SH-SY5Y (cell line): ENCODE measurements around the gene GRK4.

Experiments
- GATA2 ChIP-seq: IDR thresholded peaks from 2 replicates; pipeline ENCODE4 v1.6.1; 2011; ENCODE audit warnings: mild to moderate bottlenecking, low read depth, low read length
- GATA3 ChIP-seq: IDR thresholded peaks from 2 replicates; pipeline ENCODE4 v1.6.1; 2011; ENCODE audit warnings: low read depth, mild to moderate bottlenecking, low read length, moderate library complexity

GRK4 gene

DNA sequence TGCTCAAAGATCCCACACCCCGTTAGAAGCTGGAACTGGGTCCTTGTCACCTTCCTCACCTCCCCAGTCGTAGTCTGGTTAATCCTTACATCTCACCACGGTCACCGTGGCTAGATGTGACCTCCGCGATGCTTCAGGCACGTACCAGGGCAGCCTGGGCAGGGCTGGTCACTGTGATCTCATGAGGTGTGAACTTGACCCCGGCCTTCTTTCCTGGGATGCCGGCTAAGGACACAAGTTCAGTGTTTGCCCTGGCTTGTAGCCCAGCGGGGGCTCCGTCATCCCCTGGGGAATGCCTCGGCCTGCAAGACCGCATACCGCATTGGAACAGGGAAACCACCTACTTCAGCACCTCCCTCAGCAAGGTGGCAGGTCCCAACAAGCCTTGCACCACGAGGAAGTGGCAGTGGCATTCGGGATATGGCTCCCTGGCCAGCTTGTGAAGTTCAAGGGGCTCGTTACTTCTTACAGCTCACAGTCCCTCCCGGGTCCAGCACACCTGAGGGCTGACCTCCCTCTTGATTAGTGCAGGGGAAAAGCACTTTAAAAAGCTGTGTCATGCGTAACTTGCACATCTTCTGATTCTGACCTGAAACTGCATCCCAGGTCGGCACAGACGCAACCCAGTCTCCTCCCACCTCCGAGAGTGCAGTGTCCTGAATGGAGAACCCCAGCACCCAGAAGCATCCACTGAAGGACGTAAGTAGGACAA, 26.1 kb upstream of the GRK4 start:
- TF ChIP-seq GATA2 = no peak
- TF ChIP-seq GATA3 = no peak

DNA sequence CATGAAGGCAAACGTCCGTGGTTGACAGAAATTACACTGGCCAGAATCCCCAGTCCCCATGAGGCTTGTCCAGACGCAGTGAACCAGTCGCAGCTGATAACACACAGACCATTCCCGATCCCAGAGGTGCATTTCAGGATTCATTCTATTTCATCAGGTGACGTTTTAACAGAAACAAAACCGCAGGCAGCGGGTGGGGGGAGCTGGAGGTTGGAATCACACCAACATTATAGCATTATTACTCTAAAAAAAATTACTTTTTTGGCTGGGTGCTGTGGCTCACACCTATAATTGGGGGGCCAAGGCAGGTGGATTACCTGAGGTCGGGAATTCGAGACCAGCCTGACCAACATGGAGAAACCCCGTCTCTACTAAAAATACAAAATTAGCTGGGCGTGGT, 25.4 kb upstream of the GRK4 start:
- no peak for TF ChIP-seq GATA3

DNA sequence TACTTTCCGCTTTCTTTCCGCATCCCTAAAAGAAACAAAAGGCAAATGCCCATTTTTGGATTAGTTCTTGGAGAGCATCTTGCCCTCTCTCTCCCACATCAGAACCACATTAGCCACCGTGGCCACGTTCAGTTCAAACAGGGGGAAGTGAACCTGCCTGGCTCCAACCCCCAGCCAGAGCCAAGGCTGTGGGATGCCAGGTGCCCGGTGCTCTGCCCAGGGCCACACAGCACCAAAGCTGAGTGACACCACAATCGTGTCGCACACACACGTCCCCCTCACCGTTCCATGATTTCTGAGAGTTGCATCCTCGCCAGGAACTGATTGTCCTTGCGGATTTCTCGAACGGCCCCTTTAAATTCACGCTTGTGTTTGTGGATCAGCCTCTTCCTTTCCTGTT, 24.5 kb upstream of the GRK4 start:
- TF ChIP-seq GATA2 = no peak
- no peak for TF ChIP-seq GATA3

DNA sequence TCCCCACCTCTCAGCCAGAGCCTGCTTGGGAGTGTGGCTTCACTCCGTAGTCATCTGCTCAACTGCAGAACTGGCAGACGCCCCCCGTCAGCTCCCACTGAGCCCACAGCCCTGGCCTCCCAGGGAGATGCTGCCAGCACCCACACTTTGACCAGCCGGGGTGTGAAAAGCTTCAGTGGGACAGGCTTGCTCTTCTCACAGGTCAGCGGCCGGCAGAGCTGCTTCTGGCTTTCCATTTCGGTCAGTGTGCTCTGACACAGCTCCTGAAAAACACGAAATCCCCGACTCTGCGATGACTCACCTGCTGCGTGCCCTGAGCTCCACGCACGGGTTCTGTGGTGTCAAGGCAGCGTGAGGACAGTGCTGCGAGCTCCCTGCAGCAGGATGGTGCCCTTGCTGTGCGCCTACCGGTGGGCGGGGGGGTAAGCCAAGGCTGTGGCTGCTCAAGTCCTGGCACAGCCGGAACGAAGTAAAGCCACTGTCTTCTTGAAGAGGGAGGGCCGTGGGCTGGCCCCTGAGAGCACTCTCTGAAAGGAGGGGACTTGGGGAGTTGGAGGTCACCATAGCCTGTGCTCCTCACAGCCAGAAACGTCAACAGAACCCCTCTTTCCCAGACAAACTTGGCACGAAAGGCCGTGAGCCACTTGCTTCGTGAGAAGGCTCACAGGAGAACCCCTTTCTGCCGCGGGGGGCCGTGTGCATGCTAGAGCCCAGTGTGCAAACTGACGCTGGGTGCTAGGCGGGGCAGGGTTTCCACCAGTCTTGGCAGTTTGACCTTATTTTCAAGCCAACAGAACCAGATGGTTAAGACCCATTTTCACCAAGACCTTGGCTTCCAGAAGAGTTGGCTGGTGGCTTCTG, 23.8 kb upstream of the GRK4 start:
- TF ChIP-seq GATA2 (no peak), GATA3 (no peak)

GRCh38 chr4:2940267-2941137, 22.9 kb upstream of the GRK4 start:
- TF ChIP-seq GATA2 (no peak), GATA3 (no peak)

- no peak for TF ChIP-seq GATA3
- no peak for TF ChIP-seq GATA2
Measured at GRCh38 chr4:2941138-2942036, 22.0 kb upstream of the GRK4 start.

DNA sequence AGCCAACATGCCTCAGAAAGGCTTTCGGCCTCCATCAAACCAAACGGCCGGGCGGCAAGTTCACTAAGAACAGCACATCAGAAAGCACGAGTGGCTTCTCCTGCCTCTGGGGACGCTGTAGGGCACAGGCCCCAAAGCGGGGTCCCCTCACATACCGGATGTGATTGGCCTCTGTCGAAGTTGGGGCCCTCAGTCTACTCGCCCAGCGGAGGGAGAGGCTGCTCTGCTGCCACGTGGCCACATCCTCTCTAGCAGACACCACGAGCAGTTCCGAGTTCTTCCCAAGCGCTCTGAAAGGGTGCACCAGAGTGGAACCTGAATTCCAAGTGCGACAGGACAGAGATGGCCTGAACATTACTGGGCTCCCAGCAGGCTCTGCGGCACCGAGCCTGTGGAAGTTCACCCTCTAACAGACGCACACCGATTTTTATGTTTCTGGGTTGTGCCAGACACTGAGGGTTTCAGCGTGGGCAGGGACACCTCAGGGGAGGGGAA, 21.3 kb upstream of the GRK4 start:
- TF ChIP-seq GATA3 (no peak), GATA2 (no peak)

GRCh38 chr4:2942532-2943363, 20.6 kb upstream of the GRK4 start:
- no peak for TF ChIP-seq GATA2
- TF ChIP-seq GATA3 = no peak

GRCh38 chr4:2943364-2944090, 19.8 kb upstream of the GRK4 start:
- TF ChIP-seq GATA2 (no peak), GATA3 (no peak)

DNA sequence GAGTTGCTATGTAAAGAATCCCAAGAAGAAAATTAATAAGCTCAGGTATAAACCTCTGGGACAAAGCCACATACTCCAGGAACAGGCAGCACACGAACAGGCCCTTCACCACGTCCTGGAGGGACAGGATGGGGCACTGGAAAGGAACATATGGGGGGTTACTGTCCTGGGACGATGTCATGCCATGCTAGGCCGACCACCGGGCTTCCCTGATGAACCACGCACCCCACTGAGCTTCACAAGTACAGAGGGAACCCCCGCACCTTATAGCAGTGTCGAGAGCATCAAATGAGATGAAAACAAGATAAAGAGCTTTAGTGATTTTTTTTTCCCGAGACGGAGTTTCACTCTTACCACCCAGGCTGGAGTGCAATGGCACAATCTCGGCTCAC, 19.3 kb upstream of the GRK4 start:
- TF ChIP-seq GATA2 (no peak), GATA3 (no peak)

DNA sequence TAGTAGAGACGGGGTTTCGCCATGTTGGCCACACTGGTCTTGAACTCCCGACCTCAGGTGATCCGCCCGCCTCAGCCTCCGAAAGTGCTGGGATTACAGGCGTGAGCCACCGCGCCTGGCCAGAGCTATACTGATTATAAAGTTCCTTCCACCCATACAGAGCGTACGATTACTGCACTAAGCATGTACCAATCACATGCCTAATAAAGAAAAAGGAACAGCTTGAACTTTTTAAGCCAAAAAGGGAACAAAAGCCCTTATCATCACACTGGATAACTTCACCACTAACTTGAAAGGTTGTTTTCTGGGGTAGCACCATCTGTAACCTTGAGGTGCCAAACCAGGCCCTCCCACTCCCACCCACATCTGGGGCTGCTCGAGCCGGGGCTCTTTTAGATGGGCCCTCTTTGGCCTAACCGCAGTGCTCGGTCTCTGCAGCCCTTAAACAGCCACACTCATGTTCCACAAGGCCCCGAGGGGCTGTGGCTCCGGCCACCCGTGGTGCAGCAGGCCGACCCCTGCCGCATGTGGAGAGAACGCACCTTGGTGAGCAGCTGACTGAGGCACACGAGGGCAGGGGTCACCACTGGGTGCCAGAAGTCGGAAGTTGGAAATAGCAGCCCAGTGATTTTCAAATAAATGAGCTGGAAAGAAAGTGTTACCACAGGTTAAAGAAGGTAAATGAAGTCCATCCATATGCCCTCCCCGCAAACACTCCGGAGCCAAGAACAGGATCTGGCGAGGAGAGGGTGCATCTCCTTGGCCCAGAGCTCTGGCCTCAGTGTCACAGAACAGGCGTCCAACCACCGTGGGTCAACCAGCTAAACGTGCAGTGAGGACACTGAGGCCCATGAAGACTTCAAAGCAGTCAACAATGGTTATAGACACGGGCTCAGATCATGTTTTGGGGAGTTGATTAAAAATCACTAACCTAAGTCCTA, 18.5 kb upstream of the GRK4 start:
- TF ChIP-seq GATA2 (no peak), GATA3 (no peak)
